Stimulated activated CD4-positive, alpha-beta T cell treated with anti-CD3 and anti-CD28 coated beads, Interleukin-2, amount 100 ng/mL, for 4 hours (primary cell): ENCODE data around the gene S100A4.
"Not testable (repeated sequence)": the region's sequence is repeated elsewhere in the genome, so short reads cannot be mapped to it uniquely, and the experiment has no call there.

Experiments
- DNase-seq: peaks from one replicate; pipeline ENCODE4 v3.0.0-alpha.2; 2020; ENCODE audit warnings: low read depth

The S100A4 gene

DNA sequence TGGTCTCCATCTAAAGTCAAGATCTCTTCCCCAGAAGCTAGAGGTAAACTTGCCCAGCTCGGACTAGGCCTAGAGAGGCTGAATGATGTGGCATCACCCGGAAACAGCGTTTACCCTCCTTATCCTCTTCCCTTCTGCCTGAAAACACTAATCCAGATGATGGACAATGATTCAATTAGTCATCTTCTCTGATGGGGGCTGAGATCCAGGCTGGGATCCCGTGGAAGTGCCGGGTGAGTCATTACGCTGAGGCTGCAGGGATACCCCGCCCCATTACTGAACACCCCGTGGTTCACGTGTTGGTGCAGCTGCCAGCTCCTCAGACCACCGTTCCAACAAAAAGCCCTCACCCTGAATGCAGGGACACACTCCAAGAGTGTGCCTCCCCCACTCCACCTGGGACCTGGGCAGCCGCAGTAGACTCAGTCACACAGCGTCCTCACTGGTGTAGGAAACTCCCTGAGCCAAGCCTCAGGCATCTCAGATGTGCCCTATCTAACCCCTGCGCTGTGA, 11.9 kb downstream of the S100A4 start:
- no peak for DNase-seq

DNA sequence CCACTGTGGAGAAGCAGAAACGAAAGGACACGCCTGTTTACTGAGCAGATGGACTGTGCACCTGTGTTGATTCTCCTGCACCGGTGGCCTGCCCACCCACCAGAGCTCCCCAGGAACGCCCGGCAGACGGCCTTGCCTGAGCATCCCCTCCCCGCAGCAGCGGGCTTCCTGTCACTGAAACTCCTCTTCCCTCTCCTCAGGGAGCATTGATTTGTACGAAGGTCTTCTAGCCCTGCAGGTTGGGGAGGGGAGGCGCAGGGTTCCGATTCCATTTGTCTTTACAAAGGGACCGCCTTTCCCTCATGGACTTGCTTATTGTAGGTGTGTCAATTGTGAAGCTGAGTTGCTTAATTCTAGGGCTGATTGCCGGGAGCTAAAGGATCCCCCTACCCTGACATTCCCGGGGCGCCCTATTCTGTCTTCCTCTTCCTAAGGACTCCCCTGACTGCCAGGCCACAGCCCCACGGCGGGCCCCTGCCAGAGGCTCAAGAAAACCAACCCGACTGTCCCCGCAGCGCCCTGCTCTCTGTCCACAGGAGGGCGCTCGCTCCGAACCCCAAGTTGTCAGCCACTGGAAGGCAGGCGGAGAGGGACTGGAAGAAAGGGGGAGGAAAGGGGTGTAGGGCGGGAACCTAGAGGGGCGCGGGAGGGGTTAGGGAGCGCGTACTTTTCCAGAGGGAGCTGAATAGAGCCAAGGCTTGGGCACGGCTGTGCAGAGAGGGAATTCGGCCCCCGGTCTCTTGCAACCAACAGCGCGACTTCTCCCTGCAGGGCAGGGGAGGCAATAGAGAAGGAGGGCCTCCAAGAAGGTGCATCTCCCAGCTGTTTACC, 12.6 kb downstream of the S100A4 start:
- peak; percentile 60 for DNase-seq

DNA sequence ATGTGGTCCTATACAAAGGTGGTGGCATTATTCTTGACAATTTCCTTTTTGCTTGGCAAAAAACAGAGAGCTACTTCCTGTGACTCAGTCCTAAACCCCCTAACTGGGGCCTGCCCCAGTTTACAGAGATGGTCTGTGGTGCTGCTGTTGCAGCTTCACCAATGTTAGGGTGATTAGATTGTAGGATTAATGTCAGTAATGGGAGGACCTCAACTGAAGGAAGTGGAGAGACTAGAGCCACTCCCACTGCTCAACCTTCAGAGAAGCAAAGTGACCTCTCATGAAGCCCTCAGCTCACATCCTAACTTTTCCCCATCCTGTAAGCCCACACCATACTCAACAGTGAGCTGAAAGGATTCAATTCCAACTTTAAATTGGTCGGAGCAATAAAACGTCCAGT, 13.4 kb downstream of the S100A4 start:
- peak; percentile 40 for DNase-seq

DNA sequence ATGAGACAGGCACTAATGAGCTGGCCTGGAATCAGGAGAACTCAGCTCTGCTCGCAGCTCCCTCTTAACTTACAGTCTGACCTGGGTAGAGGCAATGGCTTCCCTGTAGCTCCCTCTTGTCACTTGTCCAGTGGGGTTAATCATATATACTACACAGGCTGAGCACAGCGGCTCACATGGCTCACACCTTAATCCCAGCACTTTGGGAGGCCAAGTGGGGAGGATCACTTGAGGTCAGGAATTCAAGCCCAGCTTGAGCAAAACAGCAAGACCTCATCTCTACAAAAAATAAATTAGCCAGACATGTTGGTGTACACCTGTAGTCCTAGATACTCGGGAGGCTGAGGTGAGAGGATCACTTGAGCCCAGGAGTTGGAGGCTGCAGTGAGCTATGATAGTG, 14.0 kb downstream of the S100A4 start:
- no peak for DNase-seq

DNA sequence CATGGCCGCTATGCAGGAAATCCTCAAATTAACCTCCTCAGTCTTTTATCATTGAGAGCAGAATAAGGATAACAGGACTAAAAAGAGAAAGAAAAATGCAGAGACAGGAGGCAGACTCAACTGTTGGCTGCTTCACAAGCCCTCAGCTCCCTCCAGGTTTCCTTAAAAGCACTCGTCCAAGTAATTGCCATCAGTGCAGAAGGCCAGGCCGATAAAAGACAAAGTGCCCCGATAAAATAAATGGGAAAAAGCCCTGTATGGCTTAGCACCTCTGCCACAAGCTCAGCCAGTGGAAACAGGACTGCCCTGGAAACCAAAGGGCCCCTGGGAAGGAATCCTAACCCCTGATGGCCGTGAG, 17.9 kb downstream of the S100A4 start:
- no peak for DNase-seq

DNA sequence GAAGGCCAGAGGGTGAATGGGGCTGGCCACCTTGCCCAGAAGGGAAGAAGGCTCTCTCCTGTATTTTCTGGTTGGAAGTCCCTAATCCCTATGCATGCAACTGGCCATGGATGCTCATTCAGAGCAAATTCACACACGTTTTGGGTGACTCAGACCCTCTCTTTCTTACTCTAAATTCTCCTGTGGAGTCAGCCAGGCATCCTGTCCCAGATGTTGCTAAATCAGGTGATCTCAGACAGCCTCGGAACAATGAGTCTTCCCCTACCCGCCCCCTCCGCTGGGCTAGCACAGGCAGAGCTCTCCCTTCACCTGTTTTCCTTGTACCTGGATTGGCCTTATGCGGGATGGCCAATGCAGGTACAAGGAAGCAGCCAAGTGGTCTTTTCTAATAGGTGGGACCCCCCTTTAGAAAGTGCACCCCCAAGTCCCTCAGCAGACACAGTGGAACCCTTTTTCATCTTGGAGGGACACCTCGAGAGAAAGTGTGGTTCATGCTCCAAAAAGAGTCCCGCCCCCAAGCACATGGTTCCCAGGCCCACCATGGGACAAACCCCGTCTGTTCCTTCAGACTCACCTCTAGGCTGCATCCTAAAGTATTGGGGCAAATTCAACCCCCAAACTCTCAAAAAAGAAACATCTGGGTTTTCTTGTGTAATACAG, 18.5 kb downstream of the S100A4 start:
- DNase-seq = no peak

DNA sequence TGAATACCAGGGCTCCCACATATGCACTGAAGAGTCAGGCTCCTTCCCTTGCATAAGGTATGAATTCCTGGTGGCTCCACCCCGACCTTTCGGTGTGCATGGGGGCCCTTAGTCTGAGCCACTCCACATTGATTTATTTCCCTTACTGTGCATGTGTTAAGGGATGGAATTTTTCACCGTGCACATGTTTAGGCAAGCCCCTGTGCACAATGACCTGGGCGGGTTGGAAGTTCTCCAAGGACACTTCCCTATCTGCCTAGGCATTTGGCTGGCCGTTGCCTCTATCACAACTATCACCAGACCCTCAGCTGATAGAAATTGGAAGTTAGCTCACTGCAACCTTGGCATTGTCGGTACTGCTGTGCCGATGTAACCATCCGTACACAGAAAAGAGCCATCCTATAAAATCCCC, 19.5 kb downstream of the S100A4 start:
- DNase-seq = no peak

DNA sequence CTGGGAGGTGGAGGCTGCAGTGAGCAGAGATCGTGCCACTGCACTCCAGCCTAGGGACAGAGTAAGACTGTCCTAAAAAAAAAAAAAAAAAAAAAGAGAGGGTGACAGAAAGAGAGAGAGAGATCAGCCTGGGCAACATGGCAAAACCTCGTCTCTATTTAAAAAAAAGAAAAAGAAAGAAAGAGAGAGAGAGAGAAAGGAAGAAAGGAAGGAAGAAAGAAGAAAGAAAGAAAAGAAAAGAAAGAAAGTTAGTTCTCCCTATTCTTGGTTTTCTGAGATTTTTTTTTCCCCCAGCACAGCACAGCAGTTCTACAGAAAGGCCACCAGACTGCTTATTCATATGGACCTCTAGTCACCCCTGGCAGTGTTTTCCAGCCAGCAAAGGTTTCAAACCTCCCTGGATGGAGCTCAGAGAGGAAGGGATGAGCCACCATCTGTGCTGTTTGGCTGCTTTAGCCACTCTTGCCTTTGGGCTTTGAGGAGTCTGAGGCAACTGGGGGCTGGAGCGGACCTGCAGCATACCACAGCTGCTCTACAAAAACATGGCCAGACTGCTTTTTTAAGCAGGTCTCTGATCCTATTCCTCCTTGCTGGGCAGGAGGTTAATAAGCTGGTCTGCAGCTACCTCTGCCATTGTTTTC, 20.4 kb downstream of the S100A4 start:
- DNase-seq = no peak

DNA sequence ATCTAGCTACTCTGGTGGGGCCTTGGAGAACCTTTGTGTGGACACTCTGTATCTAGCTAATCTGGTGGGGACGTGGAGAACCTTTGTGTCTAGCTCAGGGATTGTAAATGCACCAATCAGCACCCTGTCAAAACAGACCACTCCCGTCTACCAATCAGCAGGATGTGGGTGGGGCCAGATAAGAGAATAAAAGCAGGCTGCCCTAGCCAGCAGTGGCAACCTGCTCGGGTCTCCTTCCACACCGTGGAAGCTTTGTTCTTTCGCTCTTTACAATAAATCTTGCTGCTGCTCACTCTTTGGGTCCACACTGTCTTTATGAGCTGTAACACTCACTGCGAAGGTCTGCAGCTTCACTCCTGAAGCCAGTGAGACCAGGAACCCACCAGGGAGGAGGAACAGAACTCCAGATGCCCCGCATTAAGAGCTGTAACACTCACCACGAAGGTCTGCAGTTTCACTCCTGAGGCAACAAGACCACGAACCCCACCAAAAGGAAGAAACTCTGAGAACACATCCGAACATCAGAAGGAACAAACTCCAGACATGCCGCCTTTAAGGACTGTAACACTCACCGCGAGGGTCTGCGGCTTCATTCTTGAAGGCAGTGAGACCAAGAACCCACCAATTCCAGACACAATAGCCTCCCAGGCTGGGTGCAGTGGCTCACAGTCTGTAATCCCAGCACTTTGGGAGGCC, 23.1 kb downstream of the S100A4 start:
- not testable (repeated sequence) for DNase-seq

DNA sequence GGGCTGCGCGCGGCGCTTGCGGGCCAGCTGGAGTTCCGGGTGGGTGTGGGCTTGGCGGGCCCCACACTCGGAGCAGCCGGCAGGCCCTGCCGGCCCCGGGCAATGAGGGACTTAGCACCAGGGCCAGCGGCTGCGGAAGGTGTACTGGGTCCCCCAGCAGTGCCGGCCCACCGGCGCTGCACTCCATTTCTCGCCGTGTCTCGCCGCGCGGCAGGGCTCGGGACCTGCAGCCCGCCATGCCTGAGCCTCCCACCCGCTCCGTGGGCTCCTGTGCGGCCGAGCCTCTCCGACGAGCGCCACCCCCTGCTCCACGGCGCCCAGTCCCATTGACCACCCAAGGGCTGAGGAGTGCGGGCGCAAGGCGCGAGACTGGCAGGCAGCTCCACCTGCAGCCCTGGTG, 23.8 kb downstream of the S100A4 start:
- not testable (repeated sequence) for DNase-seq

DNA sequence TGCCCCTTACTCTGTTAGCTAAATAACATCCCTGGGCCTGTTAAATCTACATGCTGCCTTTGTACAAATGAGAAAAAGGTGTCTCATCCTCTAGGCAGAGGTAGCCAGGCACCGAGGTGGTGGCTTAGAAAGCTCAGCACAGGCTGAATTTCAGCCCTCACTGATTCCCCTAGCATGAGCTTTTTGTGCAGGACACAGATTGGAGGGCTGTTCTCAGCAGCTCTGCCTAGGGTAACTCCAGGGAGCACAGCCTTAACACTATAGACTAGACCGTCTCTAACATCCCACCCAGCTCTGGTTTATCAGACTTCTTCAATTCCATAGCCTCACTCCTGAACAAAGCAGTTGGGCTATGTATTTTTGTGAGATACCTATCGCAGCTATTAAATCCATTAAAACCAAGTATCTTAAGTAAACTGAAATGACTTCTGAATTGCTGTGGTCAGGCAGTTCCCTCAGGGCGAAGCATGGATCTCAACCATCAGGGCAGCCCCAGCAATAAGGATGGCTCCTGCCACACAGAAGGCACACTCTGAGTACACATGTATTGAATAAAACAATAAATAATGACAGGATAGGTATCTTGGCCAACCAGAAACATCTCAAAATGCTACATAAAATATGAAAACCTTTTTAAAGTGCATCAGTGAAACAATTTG, 24.7 kb downstream of the S100A4 start:
- DNase-seq = no peak

DNA sequence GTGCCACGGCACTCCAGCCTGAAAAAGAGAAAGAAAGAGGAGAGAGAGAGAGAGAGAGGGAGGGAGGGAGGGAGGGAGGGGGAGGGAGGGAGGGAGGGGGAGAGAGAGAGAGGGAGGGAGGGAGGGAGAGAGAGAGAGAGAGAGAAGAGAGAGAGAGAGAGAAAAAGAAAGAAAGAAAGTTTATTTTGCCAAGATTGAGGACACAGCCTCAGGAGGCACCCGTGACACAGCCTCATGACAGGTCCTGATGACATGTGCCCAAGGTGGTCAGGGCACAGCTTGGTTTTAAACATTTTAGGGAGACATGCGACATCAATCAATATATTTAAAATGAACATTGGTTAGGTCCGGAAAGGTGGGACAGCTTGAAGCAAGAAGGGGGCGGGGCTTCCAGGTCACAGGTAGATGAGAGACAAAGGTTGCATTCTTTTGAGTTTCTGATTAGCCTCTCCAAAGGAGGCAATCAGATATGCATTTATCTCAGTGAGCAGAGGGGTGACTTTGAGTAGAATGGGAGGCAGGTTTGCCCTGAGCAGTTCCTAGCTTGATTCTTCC, 25.4 kb downstream of the S100A4 start:
- not testable (repeated sequence) for DNase-seq

DNA sequence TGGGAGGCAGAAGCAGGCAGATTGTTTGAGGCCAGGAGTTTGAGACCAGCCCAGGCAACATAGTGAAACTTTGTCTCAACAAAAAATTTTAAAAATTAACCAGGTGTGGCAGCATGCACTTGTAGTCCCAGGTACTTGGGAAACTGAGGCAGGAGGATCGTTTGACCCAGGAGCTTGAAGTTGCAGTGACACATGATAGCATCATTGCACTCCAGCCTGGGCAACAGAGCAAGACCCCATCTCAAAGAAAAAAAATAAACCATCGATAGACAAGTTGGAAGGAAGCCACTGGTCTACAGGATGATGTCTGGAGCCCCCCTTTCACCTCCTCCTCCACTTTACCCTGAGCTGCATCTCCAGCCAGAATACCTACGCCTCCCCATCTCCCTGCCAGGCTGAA, 26.4 kb downstream of the S100A4 start:
- no peak for DNase-seq

DNA sequence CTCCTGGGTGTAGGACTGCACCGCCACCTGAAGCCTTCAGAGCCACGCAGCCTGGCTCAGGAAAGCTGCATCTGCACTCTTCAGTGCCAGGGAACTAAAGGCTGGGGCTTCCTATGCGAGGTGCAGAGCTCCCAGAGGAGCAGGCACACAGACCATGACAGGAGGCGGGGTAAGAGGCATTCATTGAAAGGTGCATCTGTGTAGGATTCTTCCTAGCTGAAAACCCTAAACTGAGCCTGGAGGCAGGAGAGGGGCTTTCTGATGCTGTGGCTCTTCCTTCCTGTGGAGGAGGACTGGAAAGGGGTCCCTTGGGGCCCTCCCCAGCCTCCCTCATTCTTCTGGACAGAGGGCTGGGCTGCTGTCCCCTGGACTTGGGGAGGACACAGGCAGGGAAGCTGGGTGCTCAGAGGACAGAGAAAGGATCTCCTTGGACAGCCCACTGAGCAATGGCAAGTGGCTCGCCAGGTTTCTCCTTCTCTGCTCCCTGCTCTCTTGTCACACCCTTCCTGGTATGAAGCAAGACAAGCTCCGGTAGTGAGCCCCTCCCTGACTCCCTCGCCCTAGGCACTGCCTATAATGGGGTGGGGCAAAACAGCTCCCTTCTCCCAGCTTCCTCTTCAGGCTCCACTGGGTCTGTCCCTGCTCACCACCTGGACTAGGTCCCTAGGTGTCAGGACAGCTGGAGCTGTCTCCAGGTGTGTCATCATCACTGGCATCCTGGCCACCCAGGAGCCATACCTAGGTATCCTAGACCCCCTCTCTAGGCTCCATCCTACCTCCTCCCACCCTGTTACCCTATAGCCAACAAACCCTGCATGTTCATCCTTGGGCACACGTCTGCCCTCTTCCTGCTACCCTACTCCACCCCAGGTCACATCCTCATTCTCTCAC, 29.9 kb downstream of the S100A4 start:
- DNase-seq = no peak

DNA sequence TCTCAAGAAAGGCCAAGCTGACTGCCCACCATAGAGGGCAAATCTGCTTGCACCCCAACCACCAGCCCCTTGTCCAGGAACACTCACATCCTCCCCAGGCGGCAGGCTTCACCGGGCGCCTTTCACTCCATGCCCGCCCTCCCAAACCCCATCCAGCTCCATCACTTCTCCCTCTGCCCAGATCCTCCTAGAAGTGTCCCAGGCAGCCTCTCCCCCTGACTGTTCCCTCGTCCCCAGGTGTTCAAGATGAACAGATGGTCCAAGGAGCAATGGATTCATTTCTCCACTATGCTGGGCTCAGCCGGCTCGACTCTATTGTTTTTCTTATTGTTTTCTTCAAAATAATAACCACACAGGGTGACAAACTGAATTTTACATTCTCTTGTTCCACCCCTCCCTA, 31.9 kb downstream of the S100A4 start:
- DNase-seq = no peak

DNA sequence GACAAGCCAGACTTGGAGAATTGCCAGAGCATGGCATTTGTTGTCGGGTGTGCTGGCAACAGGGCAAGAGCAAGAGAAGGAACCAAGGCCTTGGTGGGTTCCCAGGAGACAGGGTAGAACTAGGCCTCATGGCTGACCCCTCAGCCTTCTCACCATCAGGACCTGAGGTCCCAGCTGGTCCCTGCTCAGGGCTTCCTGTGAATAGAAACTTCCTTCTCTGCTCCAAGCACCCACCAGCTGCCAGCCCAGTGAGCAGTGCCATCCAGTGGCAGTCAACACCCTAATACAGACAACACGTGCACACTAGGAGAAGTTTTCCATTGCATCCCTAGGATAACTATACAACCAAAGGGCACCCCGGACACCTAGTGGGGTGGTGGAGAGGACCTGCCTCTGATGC, 32.6 kb downstream of the S100A4 start:
- no peak for DNase-seq

DNA sequence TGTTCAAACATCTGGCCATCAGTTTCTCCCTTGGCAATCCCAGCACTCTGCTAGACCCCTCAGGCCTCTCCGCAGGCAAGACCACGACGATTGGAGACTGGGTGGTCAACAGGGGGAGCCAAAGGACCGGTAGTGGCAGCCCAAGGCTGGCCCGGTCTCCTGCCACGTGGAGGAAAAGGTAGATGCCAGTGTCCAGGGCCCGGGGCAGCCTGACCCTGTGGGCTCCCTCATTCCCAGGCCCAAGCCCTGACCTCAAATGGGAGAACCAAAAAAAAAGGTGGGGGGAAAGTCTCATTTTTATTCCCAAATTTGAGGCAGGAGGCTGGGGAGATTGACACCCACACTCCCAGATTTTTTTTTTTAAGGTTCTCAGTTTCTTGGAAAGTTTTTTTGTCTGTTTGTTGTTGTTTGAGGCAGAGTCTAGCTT, 34.6 kb downstream of the S100A4 start:
- DNase-seq = peak; percentile 69

DNA sequence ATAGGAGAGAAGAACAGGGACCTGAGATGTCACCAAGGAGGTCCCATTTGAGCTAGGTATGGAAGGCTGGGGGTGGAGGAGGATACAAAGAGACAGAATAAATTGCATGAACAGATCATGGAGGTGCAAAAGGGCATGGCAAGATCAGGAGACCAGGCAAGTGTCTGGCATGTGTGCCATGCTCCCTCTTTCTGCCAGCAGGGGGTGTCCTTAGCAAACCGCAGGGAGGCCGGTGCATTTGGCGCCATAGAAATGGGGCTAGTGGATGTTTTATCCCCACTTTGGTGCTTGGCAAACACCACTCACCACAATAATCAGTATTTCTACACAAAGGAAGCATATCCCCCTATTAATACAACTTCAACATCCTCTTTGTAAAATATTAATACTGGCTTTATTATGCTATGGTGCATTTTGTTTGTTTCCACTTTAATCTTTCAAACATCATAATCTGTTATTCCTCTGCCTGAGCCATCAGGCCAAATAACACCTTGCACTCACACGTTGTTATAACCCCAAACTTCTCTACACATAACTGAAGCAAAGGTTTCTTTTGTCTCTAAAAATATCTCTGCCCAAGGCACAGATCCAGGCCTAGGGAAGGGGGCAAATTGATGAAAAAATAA, 35.8 kb downstream of the S100A4 start:
- peak; percentile 58 for DNase-seq

DNA sequence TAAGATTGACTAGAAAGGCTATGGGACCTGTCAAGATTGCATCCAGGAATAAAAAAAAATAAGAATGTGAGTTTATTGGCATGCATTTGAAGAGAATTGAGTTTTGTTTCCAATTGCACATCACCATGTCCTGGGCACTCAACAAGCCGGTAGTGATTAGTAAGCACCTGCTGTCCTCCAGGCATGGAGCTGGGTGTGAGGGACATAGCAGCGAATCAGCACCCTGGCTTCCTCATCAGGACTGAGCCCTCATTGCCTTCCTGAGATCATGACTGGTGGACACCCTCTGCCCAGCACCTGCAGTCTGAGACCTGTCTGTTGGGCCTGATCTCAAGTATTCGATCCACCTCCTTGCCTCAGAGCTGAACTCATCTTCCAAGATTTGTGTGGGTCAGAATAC, 36.6 kb downstream of the S100A4 start:
- DNase-seq = no peak
